Measurements from ENCODE around the gene KLF13. TPM values are rescaled to one million over a fixed set of nuclear protein-coding genes. Genes with fewer than 3 reads are reported as not detected.

KLF13 gene
- total RNA-seq, 2 donors from 2014 or later, result 18.7 to 18.9 TPM

DNA sequence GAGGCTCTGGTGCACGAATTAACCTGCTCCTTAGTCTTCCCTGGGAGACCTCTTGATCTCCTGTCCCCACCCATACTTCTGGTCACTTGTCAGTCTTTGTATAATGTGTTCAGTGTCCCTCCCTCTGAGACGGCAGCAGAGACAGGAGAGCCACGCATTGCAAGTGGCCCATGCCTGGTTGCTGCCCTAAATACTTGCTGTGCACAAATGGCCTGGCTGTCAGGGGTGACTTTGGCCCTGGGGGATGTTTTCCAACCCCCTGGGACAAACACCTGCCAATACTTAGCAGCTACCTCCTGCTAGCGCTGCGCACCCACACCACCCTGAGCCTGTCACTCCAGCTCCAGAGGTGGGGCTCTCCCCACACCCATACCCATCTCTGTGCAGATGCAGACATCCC is 17.2 kb downstream of the KLF13 start:
- Mint-ChIP-seq H3K4me1 (peaks cover 3% of the 10 kb centered on the region), H3K36me3 (ENCODE audit: low read depth) (no peaks in the 10 kb centered on the region), H3K27me3 (ENCODE audit: insufficient read depth) (no peaks in the 10 kb centered on the region), H3K4me3 (no peak overlapping the region), H3K27ac (no peak overlapping the region), H3K9me3 (no peaks in the 10 kb centered on the region)
- Histone ChIP-seq H3K4me1 (ENCODE audit: control insufficient read depth, insufficient read depth, low read length) (no peaks in the 10 kb centered on the region), H3K27ac (ENCODE audit: low read depth, low read length) (no peak overlapping the region), H3K9me3 (ENCODE audit: control insufficient read depth, low read length) (no peaks in the 10 kb centered on the region), H3K4me3 (ENCODE audit: low read length) (no peak overlapping the region), H3K36me3 (ENCODE audit: control insufficient read depth, insufficient read depth, low read length) (no peaks in the 10 kb centered on the region), H3K27me3 (ENCODE audit: control insufficient read depth, insufficient read depth, low read length, poor library complexity, severe bottlenecking) (no peaks in the 10 kb centered on the region), H3K9ac (ENCODE audit: extremely low read depth, low read length, poor library complexity, severe bottlenecking) (no peak overlapping the region)
- 71 to 100% methylated on average over 3 to 5 of the region's 5 CpGs for WGBS, 2 experiments (ENCODE audit: insufficient coverage in 1 of 2, insufficient read length in 1 of 2)
- no peak for DNase-seq
- TF ChIP-seq, protein P1, sequence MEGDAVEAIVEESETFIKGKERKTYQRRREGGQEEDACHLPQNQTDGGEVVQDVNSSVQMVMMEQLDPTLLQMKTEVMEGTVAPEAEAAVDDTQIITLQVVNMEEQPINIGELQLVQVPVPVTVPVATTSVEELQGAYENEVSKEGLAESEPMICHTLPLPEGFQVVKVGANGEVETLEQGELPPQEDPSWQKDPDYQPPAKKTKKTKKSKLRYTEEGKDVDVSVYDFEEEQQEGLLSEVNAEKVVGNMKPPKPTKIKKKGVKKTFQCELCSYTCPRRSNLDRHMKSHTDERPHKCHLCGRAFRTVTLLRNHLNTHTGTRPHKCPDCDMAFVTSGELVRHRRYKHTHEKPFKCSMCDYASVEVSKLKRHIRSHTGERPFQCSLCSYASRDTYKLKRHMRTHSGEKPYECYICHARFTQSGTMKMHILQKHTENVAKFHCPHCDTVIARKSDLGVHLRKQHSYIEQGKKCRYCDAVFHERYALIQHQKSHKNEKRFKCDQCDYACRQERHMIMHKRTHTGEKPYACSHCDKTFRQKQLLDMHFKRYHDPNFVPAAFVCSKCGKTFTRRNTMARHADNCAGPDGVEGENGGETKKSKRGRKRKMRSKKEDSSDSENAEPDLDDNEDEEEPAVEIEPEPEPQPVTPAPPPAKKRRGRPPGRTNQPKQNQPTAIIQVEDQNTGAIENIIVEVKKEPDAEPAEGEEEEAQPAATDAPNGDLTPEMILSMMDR (conservative IDR thresholded peaks at IDR 0.05), result no peak

DNA sequence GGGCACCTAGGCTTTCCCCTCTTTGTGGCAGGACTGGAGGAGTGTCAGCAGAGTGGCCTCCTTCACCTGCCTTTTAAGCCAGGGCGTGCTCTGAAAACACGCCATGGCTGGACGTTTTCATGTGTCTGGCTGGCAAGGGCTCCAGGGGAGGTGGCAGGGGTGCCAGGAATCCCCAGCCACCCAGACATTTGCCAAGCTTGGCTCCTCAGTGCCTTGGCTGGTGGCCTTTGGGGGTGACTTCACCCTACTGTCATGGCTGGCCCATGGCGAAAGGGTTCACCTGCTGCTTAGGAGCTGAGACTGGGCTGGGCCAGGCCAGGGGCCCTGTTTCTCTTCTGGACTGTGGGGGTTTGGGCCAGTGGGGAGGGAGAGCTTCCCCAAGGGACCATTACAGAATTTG is 17.6 kb downstream of the KLF13 start:
- Mint-ChIP-seq H3K36me3 (ENCODE audit: low read depth) (no peaks in the 10 kb centered on the region), H3K4me3 (no peak overlapping the region), H3K27me3 (ENCODE audit: insufficient read depth) (no peaks in the 10 kb centered on the region), H3K4me1 (peaks cover 3% of the 10 kb centered on the region), H3K9me3 (no peaks in the 10 kb centered on the region), H3K27ac (no peak overlapping the region)
- DNase-seq, result no peak
- Histone ChIP-seq H3K4me1 (ENCODE audit: control insufficient read depth, insufficient read depth, low read length) (no peaks in the 10 kb centered on the region), H3K27ac (ENCODE audit: low read depth, low read length) (no peak overlapping the region), H3K9ac (ENCODE audit: extremely low read depth, low read length, poor library complexity, severe bottlenecking) (no peak overlapping the region), H3K27me3 (ENCODE audit: control insufficient read depth, insufficient read depth, low read length, poor library complexity, severe bottlenecking) (no peaks in the 10 kb centered on the region), H3K36me3 (ENCODE audit: control insufficient read depth, insufficient read depth, low read length) (no peaks in the 10 kb centered on the region), H3K4me3 (ENCODE audit: low read length) (no peak overlapping the region), H3K9me3 (ENCODE audit: control insufficient read depth, low read length) (no peaks in the 10 kb centered on the region)
- TF ChIP-seq, protein P1 (conservative IDR thresholded peaks at IDR 0.05), result no peak
- WGBS, 2 experiments (ENCODE audit: insufficient coverage in 1 of 2, insufficient read length in 1 of 2), result 94% methylated on average over 4 of the region's 4 CpGs; no CpG with 5 or more reads in 1 of the 2 experiments

DNA sequence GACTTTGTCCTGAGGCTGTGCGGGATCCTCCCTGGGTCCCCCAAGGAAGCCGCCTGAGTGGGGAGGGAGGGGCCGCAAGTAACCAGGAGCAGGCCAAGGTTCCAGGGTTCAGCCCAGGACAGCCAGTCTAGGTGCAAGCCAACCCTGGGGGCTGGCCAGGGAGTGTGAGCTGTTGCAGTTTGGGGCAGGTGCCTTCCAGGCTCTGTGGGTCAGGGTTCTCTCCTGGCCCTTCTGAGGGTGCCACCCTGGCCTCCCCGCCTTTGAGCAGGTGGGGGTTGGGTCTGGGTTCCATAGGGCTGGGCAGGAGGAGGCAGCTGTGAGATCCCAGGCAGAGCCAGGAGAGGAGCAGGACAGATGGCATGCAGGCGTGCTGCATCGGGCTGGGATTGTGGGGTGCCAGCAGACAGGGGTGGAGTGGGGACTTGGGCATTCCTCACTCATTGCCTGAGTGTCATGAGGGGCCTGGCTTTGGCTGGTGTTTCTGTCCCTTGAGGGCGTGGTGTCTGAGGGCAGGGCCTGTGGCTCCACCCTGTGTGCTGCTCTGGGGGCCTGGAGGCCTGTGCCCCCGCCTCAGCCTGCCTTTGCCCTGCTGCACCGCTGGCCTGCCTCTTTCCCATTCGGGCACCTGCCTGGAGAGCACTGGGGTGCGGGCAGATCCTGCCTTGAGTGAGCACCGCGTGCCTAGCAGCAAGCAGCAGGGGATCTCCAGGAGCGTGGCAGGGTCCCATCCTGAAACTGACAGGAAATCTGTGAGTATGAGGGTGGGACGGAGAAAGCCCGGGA is 18.4 kb downstream of the KLF13 start:
- Histone ChIP-seq H3K27ac (ENCODE audit: low read depth, low read length) (no peak overlapping the region), H3K4me1 (ENCODE audit: control insufficient read depth, insufficient read depth, low read length) (no peaks in the 10 kb centered on the region), H3K27me3 (ENCODE audit: control insufficient read depth, insufficient read depth, low read length, poor library complexity, severe bottlenecking) (no peaks in the 10 kb centered on the region), H3K9ac (ENCODE audit: extremely low read depth, low read length, poor library complexity, severe bottlenecking) (no peak overlapping the region), H3K4me3 (ENCODE audit: low read length) (no peak overlapping the region), H3K9me3 (ENCODE audit: control insufficient read depth, low read length) (no peaks in the 10 kb centered on the region), H3K36me3 (ENCODE audit: control insufficient read depth, insufficient read depth, low read length) (no peaks in the 10 kb centered on the region)
- Mint-ChIP-seq H3K27ac (no peak overlapping the region), H3K27me3 (ENCODE audit: insufficient read depth) (no peaks in the 10 kb centered on the region), H3K36me3 (ENCODE audit: low read depth) (no peaks in the 10 kb centered on the region), H3K4me1 (peaks cover 3% of the 10 kb centered on the region), H3K9me3 (no peaks in the 10 kb centered on the region), H3K4me3 (no peak overlapping the region)
- 60 to 90% methylated on average over 1 to 16 of the region's 16 CpGs for WGBS, 2 experiments (ENCODE audit: insufficient coverage in 1 of 2, insufficient read length in 1 of 2)
- TF ChIP-seq, protein P1 (conservative IDR thresholded peaks at IDR 0.05), result no peak
- DNase-seq, result no peak
